ENCODE measurements around the gene C6orf120.
A peak's percentile ranks its signal among the peaks of the same experiment; 100 is the strongest.

Gene C6orf120

GRCh38 chr6:169714178-169714577 lies 12.3 kb downstream of the C6orf120 start:
- H3K4me3 ChIP-seq (ENCODE audit: low read length) = no peak overlapping the region
- H3K9ac ChIP-seq (ENCODE audit: low read depth, low read length) = no peak overlapping the region
- WGBS = 92% methylated on average over 2 of the region's 2 CpGs
- H3K27me3 ChIP-seq (ENCODE audit: insufficient read depth, low read length) = no peaks in the 10 kb centered on the region
- H3K27ac ChIP-seq (ENCODE audit: low read depth, low read length) = no peak overlapping the region
- H3K9me3 ChIP-seq (ENCODE audit: insufficient read depth, low read depth, low read length) = no peaks in the 10 kb centered on the region
- no peaks in the 10 kb centered on the region for H3K4me1 ChIP-seq (ENCODE audit: insufficient read depth, low read length)
- H3K36me3 ChIP-seq (ENCODE audit: insufficient read depth, low read length) = peaks cover 94% of the 10 kb centered on the region

- Histone ChIP-seq H3K27ac (ENCODE audit: low read depth, low read length) (no peak overlapping the region), H3K9me3 (ENCODE audit: insufficient read depth, low read depth, low read length) (no peaks in the 10 kb centered on the region), H3K9ac (ENCODE audit: low read depth, low read length) (no peak overlapping the region), H3K36me3 (ENCODE audit: insufficient read depth, low read length) (peaks cover 94% of the 10 kb centered on the region), H3K27me3 (ENCODE audit: insufficient read depth, low read length) (no peaks in the 10 kb centered on the region), H3K4me1 (ENCODE audit: insufficient read depth, low read length) (no peaks in the 10 kb centered on the region), H3K4me3 (ENCODE audit: low read length) (no peak overlapping the region)
- WGBS = 96% methylated on average over 9 of the region's 9 CpGs
Observed at GRCh38 chr6:169714595-169714994, 12.7 kb downstream of the C6orf120 start.

- no peaks in the 10 kb centered on the region for H3K9me3 ChIP-seq (ENCODE audit: insufficient read depth, low read depth, low read length)
- whole genome bisulfite sequencing = 98% methylated on average over 4 of the region's 4 CpGs
- H3K4me1 ChIP-seq (ENCODE audit: insufficient read depth, low read length) = peaks cover 16% of the 10 kb centered on the region
- no peak overlapping the region for H3K27ac ChIP-seq (ENCODE audit: low read depth, low read length)
- H3K27me3 ChIP-seq (ENCODE audit: insufficient read depth, low read length) = no peaks in the 10 kb centered on the region; the same call in 1 of the 2 replicates
- no peak overlapping the region for H3K9ac ChIP-seq (ENCODE audit: low read depth, low read length)
- H3K36me3 ChIP-seq (ENCODE audit: insufficient read depth, low read length) = peaks cover 58% of the 10 kb centered on the region
- no peak overlapping the region for H3K4me3 ChIP-seq (ENCODE audit: low read length)
Observed at GRCh38 chr6:169719117-169719516, 17.2 kb downstream of the C6orf120 start.

- H3K9me3 ChIP-seq (ENCODE audit: insufficient read depth, low read depth, low read length) = no peaks in the 10 kb centered on the region
- no peaks in the 10 kb centered on the region; the same call in 1 of the 2 replicates for H3K27me3 ChIP-seq (ENCODE audit: insufficient read depth, low read length)
- H3K9ac ChIP-seq (ENCODE audit: low read depth, low read length) = no peak overlapping the region
- no peak overlapping the region for H3K4me3 ChIP-seq (ENCODE audit: low read length)
- peaks cover 18% of the 10 kb centered on the region for H3K4me1 ChIP-seq (ENCODE audit: insufficient read depth, low read length)
- 96% methylated on average over 3 of the region's 3 CpGs for WGBS
- no peak overlapping the region for H3K27ac ChIP-seq (ENCODE audit: low read depth, low read length)
- H3K36me3 ChIP-seq (ENCODE audit: insufficient read depth, low read length) = peaks cover 46% of the 10 kb centered on the region
Observed at GRCh38 chr6:169720207-169720855, 18.4 kb downstream of the C6orf120 start.

- Histone ChIP-seq H3K9me3 (ENCODE audit: insufficient read depth, low read depth, low read length) (no peaks in the 10 kb centered on the region), H3K4me3 (ENCODE audit: low read length) (peak overlapping the region; percentile 81), H3K27me3 (ENCODE audit: insufficient read depth, low read length) (no peaks in the 10 kb centered on the region; the same call in 1 of the 2 replicates), H3K27ac (ENCODE audit: low read depth, low read length) (no peak overlapping the region), H3K4me1 (ENCODE audit: insufficient read depth, low read length) (peaks cover 29% of the 10 kb centered on the region), H3K36me3 (ENCODE audit: insufficient read depth, low read length) (peaks cover 23% of the 10 kb centered on the region), H3K9ac (ENCODE audit: low read depth, low read length) (peak overlapping the region; percentile 57; the same call in 1 of the 2 replicates)
- 6% methylated on average over 22 of the region's 22 CpGs for WGBS
Observed at GRCh38 chr6:169722362-169723199, 20.7 kb downstream of the C6orf120 start.

- H3K9ac ChIP-seq (ENCODE audit: low read depth, low read length) = peak overlapping the region; percentile 57
- H3K27ac ChIP-seq (ENCODE audit: low read depth, low read length) = peak overlapping the region; percentile 60; the same call in 1 of the 2 replicates
- peaks cover 16% of the 10 kb centered on the region for H3K36me3 ChIP-seq (ENCODE audit: insufficient read depth, low read length)
- no peaks in the 10 kb centered on the region for H3K9me3 ChIP-seq (ENCODE audit: insufficient read depth, low read depth, low read length)
- peak overlapping the region; percentile 81 for H3K4me3 ChIP-seq (ENCODE audit: low read length)
- H3K27me3 ChIP-seq (ENCODE audit: insufficient read depth, low read length) = no peaks in the 10 kb centered on the region; the same call in 1 of the 2 replicates
- H3K4me1 ChIP-seq (ENCODE audit: insufficient read depth, low read length) = peaks cover 29% of the 10 kb centered on the region
- WGBS = under 1% methylated on average over 70 of the region's 70 CpGs
Observed at GRCh38 chr6:169723200-169723909, 21.4 kb downstream of the C6orf120 start.

GRCh38 chr6:169723991-169724493 lies 22.1 kb downstream of the C6orf120 start:
- H3K27me3 ChIP-seq (ENCODE audit: insufficient read depth, low read length) = no peaks in the 10 kb centered on the region; the same call in 1 of the 2 replicates
- no peaks in the 10 kb centered on the region for H3K9me3 ChIP-seq (ENCODE audit: insufficient read depth, low read depth, low read length)
- peaks cover 11% of the 10 kb centered on the region for H3K36me3 ChIP-seq (ENCODE audit: insufficient read depth, low read length)
- peaks cover 29% of the 10 kb centered on the region for H3K4me1 ChIP-seq (ENCODE audit: insufficient read depth, low read length)
- under 1% methylated on average over 85 of the region's 89 CpGs for WGBS
- H3K27ac ChIP-seq (ENCODE audit: low read depth, low read length) = peak overlapping the region; percentile 85; the same call in 1 of the 2 replicates
- H3K4me3 ChIP-seq (ENCODE audit: low read length) = peak overlapping the region; percentile 52
- peak overlapping the region; percentile 76 for H3K9ac ChIP-seq (ENCODE audit: low read depth, low read length)

- Histone ChIP-seq H3K27ac (ENCODE audit: low read depth, low read length) (peak within 1 kb of the TSS; percentile 98), H3K9me3 (ENCODE audit: insufficient read depth, low read depth, low read length) (no peaks in the 10 kb centered on the region), H3K36me3 (ENCODE audit: insufficient read depth, low read length) (peaks cover 6% of the 10 kb centered on the region; the same call in 1 of the 2 replicates), H3K4me1 (ENCODE audit: insufficient read depth, low read length) (peaks cover 29% of the 10 kb centered on the region), H3K9ac (ENCODE audit: low read depth, low read length) (peak within 1 kb of the TSS; percentile 98), H3K4me3 (ENCODE audit: low read length) (peak within 1 kb of the TSS; percentile 91), H3K27me3 (ENCODE audit: insufficient read depth, low read length) (no peaks in the 10 kb centered on the region; the same call in 1 of the 2 replicates)
- under 1% methylated on average over 81 of the region's 89 CpGs for WGBS
Observed at GRCh38 chr6:169724494-169725124, 22.7 kb downstream of the C6orf120 start, which contains the start of gene PHF10. Gene PHF10 (minus strand): TSS chr6:169724500. CDS start chr6:169723931, 569 bp downstream.

GRCh38 chr6:169725125-169726048 lies 23.5 kb downstream of the C6orf120 start:
- H3K27me3 ChIP-seq (ENCODE audit: insufficient read depth, low read length) = no peaks in the 10 kb centered on the region; the same call in 1 of the 2 replicates
- peak overlapping the region; percentile 98 for H3K27ac ChIP-seq (ENCODE audit: low read depth, low read length)
- H3K9ac ChIP-seq (ENCODE audit: low read depth, low read length) = peak overlapping the region; percentile 98
- H3K9me3 ChIP-seq (ENCODE audit: insufficient read depth, low read depth, low read length) = no peaks in the 10 kb centered on the region
- 16% methylated on average over 26 of the region's 29 CpGs for WGBS
- peaks cover 29% of the 10 kb centered on the region for H3K4me1 ChIP-seq (ENCODE audit: insufficient read depth, low read length)
- H3K4me3 ChIP-seq (ENCODE audit: low read length) = peak overlapping the region; percentile 91
- H3K36me3 ChIP-seq (ENCODE audit: insufficient read depth, low read length) = peaks cover 4% of the 10 kb centered on the region; the same call in 1 of the 2 replicates

Measured in HUES64 (cell line).